ENCODE results near the gene VCAN.

DNA sequence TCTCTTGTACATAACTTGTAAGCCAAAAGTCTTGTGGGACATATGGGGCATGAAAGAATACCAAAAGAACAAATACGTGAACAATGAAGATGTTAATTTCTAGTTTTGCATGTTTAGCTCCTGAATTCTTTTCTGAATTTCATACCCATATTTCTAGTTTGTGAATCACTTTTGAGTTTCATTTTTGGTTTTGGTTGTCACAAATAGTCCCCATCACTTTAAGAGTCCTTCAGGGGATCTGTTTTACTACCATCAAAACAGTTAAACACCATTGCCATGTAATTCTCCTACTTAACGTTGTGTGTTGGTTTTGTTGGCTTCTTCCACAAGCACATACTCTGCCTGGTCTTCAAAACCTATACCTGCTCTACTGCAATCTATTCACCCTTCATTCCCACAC lies 27.0 kb downstream of the VCAN start:
- no peak for TF ChIP-seq ZNF274 (IDR thresholded peaks at IDR 0.05; ENCODE audit: low read depth, low read length)
- no peak for TF ChIP-seq SUZ12 (IDR thresholded peaks at IDR 0.05; ENCODE audit: extremely low read depth, insufficient read depth, insufficient read length)
- TF ChIP-seq YY1 (IDR thresholded peaks at IDR 0.05; ENCODE audit: insufficient read depth, insufficient read length) = no peak
